ENCODE data around the gene TBC1D9.

GRCh38 chr4:140729344-140730049 lies 26.7 kb downstream of the TBC1D9 start:
- TF ChIP-seq CTCF (conservative IDR thresholded peaks at IDR 0.05 in 1 of 2, IDR thresholded peaks at IDR 0.05 in 1 of 2; ENCODE audit: extremely low read depth in 1 of 2, insufficient read depth in 1 of 2, low read depth in 1 of 2, low read length in 2 of 2) (no peak), EZH2 (IDR thresholded peaks at IDR 0.05; ENCODE audit: borderline replicate concordance, low read length) (no peak)
